ENCODE data around the gene ELL2.
A peak's percentile ranks its signal among the peaks of the same experiment; 100 is the strongest.
"Not testable (repeated sequence)": the region's sequence is repeated elsewhere in the genome, so short reads cannot be mapped to it uniquely, and the experiment has no call there.

The ELL2 gene

GRCh38 chr5:95907740-95908706 lies 53.6 kb downstream of the ELL2 start:
- TF ChIP-seq ZFX (IDR thresholded peaks at IDR 0.05; ENCODE audit: borderline replicate concordance) (no peak), CTCF (IDR thresholded peaks at IDR 0.05) (no peak)

GRCh38 chr5:95907067-95907705 lies 54.5 kb downstream of the ELL2 start:
- no peak overlapping the region for H3K27ac ChIP-seq
- TF ChIP-seq CTCF (IDR thresholded peaks at IDR 0.05) (no peak), ZFX (IDR thresholded peaks at IDR 0.05; ENCODE audit: borderline replicate concordance) (no peak)

More at GRCh38 chr5:95907740-95908706, 53.6 kb downstream of the ELL2 start:
- H3K27ac ChIP-seq: no peak overlapping the region

GRCh38 chr5:95906398-95906797 lies 55.3 kb downstream of the ELL2 start:
- not testable (repeated sequence) for H3K27ac ChIP-seq

- no peak for TF ChIP-seq CTCF (IDR thresholded peaks at IDR 0.05)
- no peak for TF ChIP-seq ZFX (IDR thresholded peaks at IDR 0.05; ENCODE audit: borderline replicate concordance)
- no peak overlapping the region for H3K27ac ChIP-seq
Measured at GRCh38 chr5:95904827-95905226, 56.8 kb downstream of the ELL2 start.

- H3K27ac ChIP-seq: 0 out of 2 replicates have a peak overlapping the region, but pooled peaks have one; percentile 32
- TF ChIP-seq CTCF (IDR thresholded peaks at IDR 0.05) (no peak), ZFX (IDR thresholded peaks at IDR 0.05; ENCODE audit: borderline replicate concordance) (no peak)
Measured at GRCh38 chr5:95903838-95904237, 57.8 kb downstream of the ELL2 start.

GRCh38 chr5:95901676-95902627 lies 59.7 kb downstream of the ELL2 start:
- peak overlapping the region; percentile 35 for H3K27ac ChIP-seq

More at GRCh38 chr5:95901676-95902627, 59.7 kb downstream of the ELL2 start:
- TF ChIP-seq ZFX (IDR thresholded peaks at IDR 0.05; ENCODE audit: borderline replicate concordance) (no peak), CTCF (IDR thresholded peaks at IDR 0.05) (no peak)

Data from 22Rv1 (cell line).